Lower lobe of right lung (tissue), 2 donors: Measurements from ENCODE around the gene PER3. TPM values are rescaled to one million over a fixed set of nuclear protein-coding genes. Genes with fewer than 3 reads are reported as not detected.

Source experiments
- ATAC-seq, 2 donors: fragments of 200-7000 bp; cut with Tn5 transposase; one replicate each; pipeline ENCODE4 v1.9.1; 2020 to 2022; ENCODE audit warnings: mild to moderate bottlenecking in 2 of 2, moderate library complexity in 2 of 2
- DNase-seq: peaks from one replicate; pipeline ENCODE4 v3.0.0-alpha.2; 2020
- H3K27ac ChIP-seq: fragments of 200-600 bp; one replicate; pipeline ENCODE4 v1.8.0; 2022
- H3K27me3 ChIP-seq: fragments of 200-600 bp; one replicate; pipeline ENCODE4 v1.8.0; 2022; ENCODE audit warnings: low read depth
- H3K36me3 ChIP-seq: fragments of 200-600 bp; one replicate; pipeline ENCODE4 v1.8.0; 2022; ENCODE audit warnings: mild to moderate bottlenecking
- H3K4me1 ChIP-seq: fragments of 200-600 bp; one replicate; pipeline ENCODE4 v1.8.0; 2022
- H3K4me3 ChIP-seq: fragments of 200-600 bp; one replicate; pipeline ENCODE4 v1.8.0; 2022; ENCODE audit warnings: mild to moderate bottlenecking
- H3K9me3 ChIP-seq: fragments of 200-600 bp; one replicate; pipeline ENCODE4 v1.8.0; 2022
- intact Hi-C: fragments of 100-400 bp; cut with DNase I; formaldehyde crosslinking; loops from one replicate; pipeline ENCODE4 v1.11.0; 2022
- total RNA-seq: library from RNA; stranded (reverse); fragmentation: NEBNext Ultra II Directional; extraction: Animal tissue kit (Norgen Biotek cat#: 25700); gene quantifications from one replicate; pipeline ENCODE4 v1.2.1, GENCODE V29; 2021
- TF ChIP-seq, protein P1 (sequence below): fragments of 200-600 bp; IDR thresholded peaks from one replicate; pipeline ENCODE4 v1.8.0; 2022; ENCODE audit warnings: antibody characterized with exemption, mild to moderate bottlenecking
- donor health status: DM: no; HTN: yes; CAD: no; lungs with severe emphysema.

Gene PER3
- total RNA-seq, 1 donor from 2014 or later = 35.6 TPM

DNA sequence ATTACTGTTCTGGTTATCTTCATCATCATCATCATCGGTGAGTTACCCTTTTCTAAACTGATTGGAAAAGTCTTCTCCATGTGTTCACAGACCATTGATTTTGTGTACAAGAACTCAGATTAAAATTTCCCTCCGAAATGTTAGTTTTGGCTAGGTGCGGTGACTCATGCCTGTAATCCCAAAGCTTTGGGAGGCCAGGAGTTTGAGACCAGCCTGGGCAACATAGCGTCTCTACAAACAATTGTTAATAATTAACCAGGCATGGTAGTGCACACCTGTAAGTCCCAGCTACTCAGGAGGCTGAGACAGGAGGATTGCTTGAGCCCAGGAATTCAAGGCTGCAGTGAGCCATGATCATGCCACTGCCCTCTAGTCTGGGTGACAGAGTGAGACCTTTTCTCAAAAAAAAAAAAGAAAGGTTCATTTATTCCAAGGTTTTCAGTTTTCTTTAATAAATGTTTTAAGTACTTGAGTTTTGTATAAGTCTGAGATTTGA lies 5.9 kb upstream of the PER3 start:
- ATAC-seq (no peak), DNase-seq (no peak)
- Histone ChIP-seq H3K27me3 (no peaks in the 10 kb centered on the region), H3K9me3 (no peaks in the 10 kb centered on the region), H3K27ac (no peak overlapping the region), H3K4me1 (peaks cover 27% of the 10 kb centered on the region), H3K36me3 (peaks cover 81% of the 10 kb centered on the region), H3K4me3 (no peak overlapping the region)
- intact Hi-C loops = no loop called here
- TF ChIP-seq, protein P1, sequence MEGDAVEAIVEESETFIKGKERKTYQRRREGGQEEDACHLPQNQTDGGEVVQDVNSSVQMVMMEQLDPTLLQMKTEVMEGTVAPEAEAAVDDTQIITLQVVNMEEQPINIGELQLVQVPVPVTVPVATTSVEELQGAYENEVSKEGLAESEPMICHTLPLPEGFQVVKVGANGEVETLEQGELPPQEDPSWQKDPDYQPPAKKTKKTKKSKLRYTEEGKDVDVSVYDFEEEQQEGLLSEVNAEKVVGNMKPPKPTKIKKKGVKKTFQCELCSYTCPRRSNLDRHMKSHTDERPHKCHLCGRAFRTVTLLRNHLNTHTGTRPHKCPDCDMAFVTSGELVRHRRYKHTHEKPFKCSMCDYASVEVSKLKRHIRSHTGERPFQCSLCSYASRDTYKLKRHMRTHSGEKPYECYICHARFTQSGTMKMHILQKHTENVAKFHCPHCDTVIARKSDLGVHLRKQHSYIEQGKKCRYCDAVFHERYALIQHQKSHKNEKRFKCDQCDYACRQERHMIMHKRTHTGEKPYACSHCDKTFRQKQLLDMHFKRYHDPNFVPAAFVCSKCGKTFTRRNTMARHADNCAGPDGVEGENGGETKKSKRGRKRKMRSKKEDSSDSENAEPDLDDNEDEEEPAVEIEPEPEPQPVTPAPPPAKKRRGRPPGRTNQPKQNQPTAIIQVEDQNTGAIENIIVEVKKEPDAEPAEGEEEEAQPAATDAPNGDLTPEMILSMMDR = no peak

GRCh38 chr1:7780976-7781375 lies 3.1 kb upstream of the PER3 start:
- no peak overlapping the region for H3K27ac ChIP-seq
- H3K4me1 ChIP-seq = peaks cover 29% of the 10 kb centered on the region
- H3K36me3 ChIP-seq = peaks cover 56% of the 10 kb centered on the region
- intact Hi-C loops = no loop called here
- TF ChIP-seq, protein P1 = no peak
- ATAC-seq = no peak
- H3K9me3 ChIP-seq = no peaks in the 10 kb centered on the region
- H3K27me3 ChIP-seq = no peaks in the 10 kb centered on the region
- H3K4me3 ChIP-seq = no peak overlapping the region
- DNase-seq = no peak

GRCh38 chr1:7781501-7781900 lies 2.6 kb upstream of the PER3 start:
- no peak for DNase-seq
- H3K4me1 ChIP-seq = peaks cover 34% of the 10 kb centered on the region
- peak overlapping the region; percentile 74 for H3K27ac ChIP-seq
- TF ChIP-seq, protein P1 = no peak
- peaks cover 52% of the 10 kb centered on the region for H3K36me3 ChIP-seq
- ATAC-seq = no peak
- no peaks in the 10 kb centered on the region for H3K27me3 ChIP-seq
- no peak overlapping the region for H3K4me3 ChIP-seq
- intact Hi-C loops = no loop called here
- H3K9me3 ChIP-seq = no peaks in the 10 kb centered on the region

DNA sequence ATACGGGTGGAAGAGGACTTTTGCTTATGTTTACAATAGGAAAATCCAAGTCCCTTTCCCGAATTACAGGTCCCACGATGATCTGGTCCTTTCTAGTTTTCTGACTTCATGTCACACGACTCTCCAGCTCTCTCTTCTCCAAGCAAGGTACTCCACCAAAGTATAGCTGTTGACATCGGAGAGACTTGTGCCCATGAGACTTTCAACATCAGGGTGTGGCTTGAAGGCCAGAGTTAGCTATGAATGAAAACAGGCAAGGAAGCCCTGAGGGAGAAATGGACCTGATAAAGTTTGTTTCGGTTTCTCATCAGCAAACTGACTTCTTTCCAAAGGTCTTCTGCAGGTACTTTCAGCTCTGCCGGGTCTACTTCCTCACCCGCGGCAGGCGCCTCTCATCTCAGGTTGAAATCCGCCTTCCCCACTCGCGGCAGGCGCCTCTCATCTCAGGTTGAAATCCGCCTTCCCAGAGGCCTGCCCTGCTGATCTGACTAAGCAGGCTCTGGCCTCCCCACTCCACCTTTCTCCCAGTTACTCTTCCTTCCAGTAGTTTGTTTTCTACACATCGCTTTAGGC lies 2.1 kb upstream of the PER3 start:
- TF ChIP-seq, protein P1 = no peak
- peak overlapping the region; percentile 74 for H3K27ac ChIP-seq
- no peaks in the 10 kb centered on the region for H3K9me3 ChIP-seq
- no peaks in the 10 kb centered on the region for H3K27me3 ChIP-seq
- intact Hi-C loops = no loop called here
- H3K36me3 ChIP-seq = peaks cover 51% of the 10 kb centered on the region
- DNase-seq = peak; percentile 60
- peaks cover 39% of the 10 kb centered on the region for H3K4me1 ChIP-seq
- H3K4me3 ChIP-seq = peak overlapping the region; percentile 6
- ATAC-seq = no peak

- intact Hi-C loops = no loop called here
- DNase-seq (peak; percentile 88), ATAC-seq (peak; percentile 77 to 82)
- H3K9me3 ChIP-seq = no peaks in the 10 kb centered on the region
- peak overlapping the region; percentile 66 for H3K4me3 ChIP-seq
- H3K27ac ChIP-seq = peak overlapping the region; percentile 74
- H3K4me1 ChIP-seq = peaks cover 42% of the 10 kb centered on the region
- TF ChIP-seq, protein P1 = no peak
- H3K36me3 ChIP-seq = peaks cover 49% of the 10 kb centered on the region
- no peaks in the 10 kb centered on the region for H3K27me3 ChIP-seq
These were observed 846 bp upstream of the PER3 start for GRCh38 chr1:7783178-7783711.
